ENCODE measurements around the gene UNC5B. TPM values are rescaled to one million over a fixed set of nuclear protein-coding genes. Genes with fewer than 3 reads are reported as not detected.

Gene UNC5B
- total and polyA plus RNA-seq, 8 donors: 14.4 to 31.2 (median 21.4) TPM

GRCh38 chr10:71320592-71320991 is 108.2 kb downstream of the UNC5B start:
- no peaks in the 10 kb centered on the region for H3K27me3 ChIP-seq
- no peak for ATAC-seq
- peaks cover 0 to 11% of the 10 kb centered on the region in 2 donors for H3K36me3 ChIP-seq
- H3K9me3 ChIP-seq: no peaks in the 10 kb centered on the region
- DNase-seq: no peak
- no peak for TF ChIP-seq CTCF (IDR thresholded peaks at IDR 0.05)
- H3K4me1 ChIP-seq: peaks cover 11 to 30% of the 10 kb centered on the region in 2 donors
- H3K4me3 ChIP-seq: no peak overlapping the region
- intact Hi-C loops (cut with DNase I): no loop called here
- H3K27ac ChIP-seq: no peak overlapping the region

- ATAC-seq: no peak
- Histone ChIP-seq H3K36me3 (peaks cover 0 to 15% of the 10 kb centered on the region in 2 donors), H3K9me3 (no peaks in the 10 kb centered on the region), H3K4me1 (peaks cover 11 to 23% of the 10 kb centered on the region in 2 donors), H3K4me3 (no peak overlapping the region), H3K27ac (no peak overlapping the region), H3K27me3 (no peaks in the 10 kb centered on the region)
- intact Hi-C loops (cut with DNase I): no loop called here
- DNase-seq: no peak
- TF ChIP-seq CTCF (IDR thresholded peaks at IDR 0.05): no peak
Measured at GRCh38 chr10:71321386-71321785, 109.0 kb downstream of the UNC5B start.

- TF ChIP-seq CTCF (IDR thresholded peaks at IDR 0.05): no peak
- H3K9me3 ChIP-seq: no peaks in the 10 kb centered on the region
- no peak overlapping the region for H3K27ac ChIP-seq
- ATAC-seq (no peak), DNase-seq (no peak)
- no peak overlapping the region for H3K4me3 ChIP-seq
- intact Hi-C loops (cut with DNase I): no loop called here
- peaks cover 0 to 31% of the 10 kb centered on the region in 2 donors for H3K36me3 ChIP-seq
- no peaks in the 10 kb centered on the region for H3K27me3 ChIP-seq
- peaks cover 11 to 18% of the 10 kb centered on the region in 2 donors for H3K4me1 ChIP-seq
Measured at GRCh38 chr10:71323407-71323806, 111.0 kb downstream of the UNC5B start.

GRCh38 chr10:71324743-71325142 is 112.4 kb downstream of the UNC5B start:
- H3K9me3 ChIP-seq: no peaks in the 10 kb centered on the region
- no peaks in the 10 kb centered on the region for H3K27me3 ChIP-seq
- no peak overlapping the region for H3K27ac ChIP-seq
- H3K4me1 ChIP-seq: peaks cover 4 to 10% of the 10 kb centered on the region in 2 donors
- intact Hi-C loops (cut with DNase I): no loop called here
- peaks cover 0 to 31% of the 10 kb centered on the region in 2 donors for H3K36me3 ChIP-seq
- ATAC-seq (no peak), DNase-seq (no peak)
- TF ChIP-seq CTCF (IDR thresholded peaks at IDR 0.05): no peak
- no peak overlapping the region for H3K4me3 ChIP-seq

GRCh38 chr10:71325267-71325666 is 112.9 kb downstream of the UNC5B start:
- peaks cover 0 to 5% of the 10 kb centered on the region in 2 donors for H3K4me1 ChIP-seq
- DNase-seq (no peak), ATAC-seq (no peak)
- peaks cover 0 to 31% of the 10 kb centered on the region in 2 donors for H3K36me3 ChIP-seq
- intact Hi-C loops (cut with DNase I): no loop called here
- H3K27me3 ChIP-seq: no peaks in the 10 kb centered on the region
- TF ChIP-seq CTCF (IDR thresholded peaks at IDR 0.05): no peak
- no peak overlapping the region for H3K4me3 ChIP-seq
- H3K9me3 ChIP-seq: no peaks in the 10 kb centered on the region
- H3K27ac ChIP-seq: no peak overlapping the region
